Panc1 (cell line): ENCODE data around the gene LAMA5. TPM values are rescaled to one million over a fixed set of nuclear protein-coding genes. Genes with fewer than 3 reads are reported as not detected.

ENCODE experiments used
- ATAC-seq: fragments of 200-7000 bp; cut with Tn5 transposase; 2 replicates; pipeline ENCODE4 v1.9.1; 2020; ENCODE audit warnings: mild to moderate bottlenecking, moderate library complexity
- BruUV-seq: library from RNA; stranded (reverse); fragments of 400-500 nt; replicated peaks from 2 replicates; lab custom pipeline; 2021; lab: Mats Ljungman, UMichigan
- CTCF ChIA-PET: fragments of 300-600 bp; sonication (Branson Sonifier 250); formaldehyde crosslinking; loops from one replicate; lab custom pipeline; 2022; ENCODE audit warnings: antibody characterized with exemption; lab: Charles Lee
- POLR2A ChIA-PET: fragments of 300-600 bp; sonication (Branson Sonifier 250); formaldehyde crosslinking; loops from one replicate; lab custom pipeline; 2022; ENCODE audit warnings: antibody characterized with exemption; lab: Charles Lee
- DNase-seq: peaks from one replicate; pipeline ENCODE4 v3.0.0-alpha.2; 2010; ENCODE audit warnings: low read depth, low spot score
- H3K27ac ChIP-seq: 2 replicates; pipeline ENCODE4 v1.5.1; 2011; ENCODE audit warnings: mild to moderate bottlenecking, low read length, inconsistent platforms
- H3K27me3 ChIP-seq: fragments of 200-500 bp; sonication (Bioruptor generic); 2 replicates; pipeline ENCODE4 v1.6.0; 2014; ENCODE audit warnings: low read length, inconsistent platforms; ENCODE audit not compliant: control insufficient read depth, insufficient read depth
- H3K36me3 ChIP-seq: fragments of 200-500 bp; sonication (Bioruptor generic); 2 replicates; pipeline ENCODE4 v1.5.1; 2014; ENCODE audit warnings: inconsistent platforms, mild to moderate bottlenecking, low read length, moderate library complexity; ENCODE audit not compliant: control insufficient read depth, insufficient read depth
- H3K4me1 ChIP-seq: 2 replicates; pipeline ENCODE4 v1.5.1; 2011; ENCODE audit warnings: inconsistent platforms, mild to moderate bottlenecking, low read length, moderate library complexity; ENCODE audit not compliant: control insufficient read depth, insufficient read depth
- H3K4me3 ChIP-seq, 2 experiments: 2 replicates each; pipeline ENCODE4 v1.5.1; 2011 to 2012; ENCODE audit warnings: low read depth in 2 of 2, low read length in 2 of 2, mild to moderate bottlenecking in 2 of 2, inconsistent platforms in 1 of 2, moderate library complexity in 1 of 2
- H3K9me3 ChIP-seq: fragments of 200-500 bp; sonication (Bioruptor generic); 2 replicates; pipeline ENCODE4 v1.5.1; 2014; ENCODE audit warnings: low read depth, mild to moderate bottlenecking, inconsistent platforms, low read length, moderate library complexity; ENCODE audit not compliant: control insufficient read depth, insufficient read depth
- POLR2AphosphoS5 ChIP-seq: IDR thresholded peaks from 2 replicates; pipeline ENCODE4 v1.6.1; 2012; ENCODE audit warnings: mild to moderate bottlenecking, low read depth, low read length, moderate library complexity
- SIN3A ChIP-seq: IDR thresholded peaks from 2 replicates; pipeline ENCODE4 v1.6.1; 2012; ENCODE audit warnings: low read depth, mild to moderate bottlenecking, low read length, moderate library complexity, borderline replicate concordance; ENCODE audit not compliant: insufficient read depth
- TCF7L2 ChIP-seq: IDR thresholded peaks from 2 replicates; pipeline ENCODE4 v1.6.1; 2011; ENCODE audit warnings: mild to moderate bottlenecking, low read depth, low read length, inconsistent platforms
- in situ Hi-C: cut with HindIII; loops from 2 replicates; pipeline ENCODE4 v1.10.0; 2016; ENCODE audit warnings: low sequenced_read_pairs, low pct_unique_long_range_greater_than_20kb
- intact Hi-C: fragments of 100-400 bp; cut with micrococcal nuclease; formaldehyde crosslinking; loops from one replicate; pipeline ENCODE4 v1.10.0; 2022; ENCODE audit not compliant: unreplicated experiment
- total RNA-seq: library from RNA; stranded (reverse); gene quantifications from one replicate; pipeline ENCODE4 v1.2.1, GENCODE V29; 2021; ENCODE audit not compliant: unreplicated experiment
- TF ChIP-seq, protein P1 (sequence below): fragments of 450-650 bp; IDR thresholded peaks from 2 replicates; pipeline ENCODE4 v1.5.1; 2017; ENCODE audit warnings: mild to moderate bottlenecking
- TF ChIP-seq, protein P2 (sequence below), 2 experiments: IDR thresholded peaks; 2 replicates each; pipeline ENCODE4 v1.6.1; 2011 to 2012; ENCODE audit warnings: low read depth in 2 of 2, control low read depth in 1 of 2, low read length in 1 of 2, mild to moderate bottlenecking in 1 of 2, moderate library complexity in 1 of 2; ENCODE audit not compliant: insufficient read depth in 1 of 2

The LAMA5 gene
- total RNA-seq, 1 experiment from 2014 or later: 497 TPM

DNA sequence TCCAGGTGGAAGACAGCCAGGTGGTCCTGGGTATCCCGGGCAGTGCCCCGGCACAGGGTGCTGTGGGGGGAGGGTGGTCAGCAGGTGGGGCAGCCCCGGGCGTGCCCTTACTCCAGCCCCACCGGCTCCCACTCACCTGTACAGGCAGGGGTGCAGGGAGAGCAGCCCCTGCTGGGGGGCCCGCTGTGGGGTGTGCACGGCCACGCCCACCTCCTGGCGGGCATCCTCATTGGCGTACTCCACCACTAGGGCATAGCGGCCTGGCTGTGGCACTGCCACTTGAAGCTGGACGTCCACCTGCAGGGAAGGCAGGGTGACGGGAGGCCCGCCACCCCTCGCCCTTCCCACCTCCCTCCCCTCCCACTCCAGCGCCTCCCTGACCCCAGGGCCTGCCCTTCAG lies 34.7 kb downstream of the LAMA5 start:
- BruUV-seq: no TSS peak
- in situ Hi-C loops: no loop called here

DNA sequence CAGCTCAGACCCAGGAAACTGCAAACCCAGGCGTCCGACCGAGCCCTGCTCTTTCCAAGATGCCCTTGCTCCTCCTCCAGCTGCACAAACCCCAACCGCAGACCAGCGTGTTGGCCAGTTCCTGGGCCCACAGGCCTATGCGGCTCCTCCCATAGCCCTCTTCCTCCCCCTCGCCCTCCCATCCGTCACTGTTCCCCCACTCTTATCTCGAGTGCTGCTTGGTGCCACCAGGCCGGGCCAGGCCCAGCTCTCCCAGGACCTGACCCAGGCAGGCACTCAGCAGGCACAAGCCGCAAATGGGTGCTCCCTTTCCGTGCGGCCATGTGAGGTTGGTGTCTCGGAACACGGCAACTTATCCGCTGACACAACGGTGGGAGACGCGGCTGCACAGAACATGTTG lies 35.8 kb downstream of the LAMA5 start:
- no peak overlapping the region for H3K4me3 ChIP-seq
- ChIA-PET POLR2A (no interaction called here), CTCF (no interaction called here)
- no peak for ATAC-seq
- peaks cover 14% of the 10 kb centered on the region for H3K36me3 ChIP-seq
- TF ChIP-seq, protein P1, sequence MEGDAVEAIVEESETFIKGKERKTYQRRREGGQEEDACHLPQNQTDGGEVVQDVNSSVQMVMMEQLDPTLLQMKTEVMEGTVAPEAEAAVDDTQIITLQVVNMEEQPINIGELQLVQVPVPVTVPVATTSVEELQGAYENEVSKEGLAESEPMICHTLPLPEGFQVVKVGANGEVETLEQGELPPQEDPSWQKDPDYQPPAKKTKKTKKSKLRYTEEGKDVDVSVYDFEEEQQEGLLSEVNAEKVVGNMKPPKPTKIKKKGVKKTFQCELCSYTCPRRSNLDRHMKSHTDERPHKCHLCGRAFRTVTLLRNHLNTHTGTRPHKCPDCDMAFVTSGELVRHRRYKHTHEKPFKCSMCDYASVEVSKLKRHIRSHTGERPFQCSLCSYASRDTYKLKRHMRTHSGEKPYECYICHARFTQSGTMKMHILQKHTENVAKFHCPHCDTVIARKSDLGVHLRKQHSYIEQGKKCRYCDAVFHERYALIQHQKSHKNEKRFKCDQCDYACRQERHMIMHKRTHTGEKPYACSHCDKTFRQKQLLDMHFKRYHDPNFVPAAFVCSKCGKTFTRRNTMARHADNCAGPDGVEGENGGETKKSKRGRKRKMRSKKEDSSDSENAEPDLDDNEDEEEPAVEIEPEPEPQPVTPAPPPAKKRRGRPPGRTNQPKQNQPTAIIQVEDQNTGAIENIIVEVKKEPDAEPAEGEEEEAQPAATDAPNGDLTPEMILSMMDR: no peak
- TF ChIP-seq POLR2AphosphoS5 (no peak), SIN3A (no peak), TCF7L2 (no peak)
- TF ChIP-seq, protein P2, sequence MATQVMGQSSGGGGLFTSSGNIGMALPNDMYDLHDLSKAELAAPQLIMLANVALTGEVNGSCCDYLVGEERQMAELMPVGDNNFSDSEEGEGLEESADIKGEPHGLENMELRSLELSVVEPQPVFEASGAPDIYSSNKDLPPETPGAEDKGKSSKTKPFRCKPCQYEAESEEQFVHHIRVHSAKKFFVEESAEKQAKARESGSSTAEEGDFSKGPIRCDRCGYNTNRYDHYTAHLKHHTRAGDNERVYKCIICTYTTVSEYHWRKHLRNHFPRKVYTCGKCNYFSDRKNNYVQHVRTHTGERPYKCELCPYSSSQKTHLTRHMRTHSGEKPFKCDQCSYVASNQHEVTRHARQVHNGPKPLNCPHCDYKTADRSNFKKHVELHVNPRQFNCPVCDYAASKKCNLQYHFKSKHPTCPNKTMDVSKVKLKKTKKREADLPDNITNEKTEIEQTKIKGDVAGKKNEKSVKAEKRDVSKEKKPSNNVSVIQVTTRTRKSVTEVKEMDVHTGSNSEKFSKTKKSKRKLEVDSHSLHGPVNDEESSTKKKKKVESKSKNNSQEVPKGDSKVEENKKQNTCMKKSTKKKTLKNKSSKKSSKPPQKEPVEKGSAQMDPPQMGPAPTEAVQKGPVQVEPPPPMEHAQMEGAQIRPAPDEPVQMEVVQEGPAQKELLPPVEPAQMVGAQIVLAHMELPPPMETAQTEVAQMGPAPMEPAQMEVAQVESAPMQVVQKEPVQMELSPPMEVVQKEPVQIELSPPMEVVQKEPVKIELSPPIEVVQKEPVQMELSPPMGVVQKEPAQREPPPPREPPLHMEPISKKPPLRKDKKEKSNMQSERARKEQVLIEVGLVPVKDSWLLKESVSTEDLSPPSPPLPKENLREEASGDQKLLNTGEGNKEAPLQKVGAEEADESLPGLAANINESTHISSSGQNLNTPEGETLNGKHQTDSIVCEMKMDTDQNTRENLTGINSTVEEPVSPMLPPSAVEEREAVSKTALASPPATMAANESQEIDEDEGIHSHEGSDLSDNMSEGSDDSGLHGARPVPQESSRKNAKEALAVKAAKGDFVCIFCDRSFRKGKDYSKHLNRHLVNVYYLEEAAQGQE (IDR thresholded peaks at IDR 0.05; ENCODE audit: insufficient read depth in 1 of 2, low read depth in 2 of 2, low read length in 1 of 2): no peak
- no peak overlapping the region for H3K27ac ChIP-seq
- no peak for DNase-seq
- no peaks in the 10 kb centered on the region for H3K9me3 ChIP-seq
- in situ Hi-C loops: no loop called here
- H3K27me3 ChIP-seq: no peaks in the 10 kb centered on the region
- no peaks in the 10 kb centered on the region for H3K4me1 ChIP-seq
- intact Hi-C loops: no loop called here
- BruUV-seq: no TSS peak

More for the DNA sequence above, 34.7 kb downstream of the LAMA5 start:
- Histone ChIP-seq H3K27ac (no peak overlapping the region), H3K4me1 (no peaks in the 10 kb centered on the region), H3K27me3 (no peaks in the 10 kb centered on the region), H3K36me3 (peaks cover 11% of the 10 kb centered on the region), H3K9me3 (no peaks in the 10 kb centered on the region), H3K4me3 (no peak overlapping the region)
- CTCF ChIA-PET: no interaction called here
- TF ChIP-seq, protein P1: no peak
- TF ChIP-seq TCF7L2: no peak
- TF ChIP-seq, protein P2 (IDR thresholded peaks at IDR 0.05; ENCODE audit: insufficient read depth in 1 of 2, low read depth in 2 of 2, low read length in 1 of 2): no peak
- no peak; the same call in 1 of the 2 replicates for TF ChIP-seq POLR2AphosphoS5
- TF ChIP-seq SIN3A: no peak
- intact Hi-C loops: no loop called here
- POLR2A ChIA-PET: no interaction called here
- DNase-seq (no peak), ATAC-seq (no peak)
